Esophagus squamous epithelium (tissue), 4 donors: ENCODE data around the gene MCUR1.
"Not testable (repeated sequence)": the region's sequence is repeated elsewhere in the genome, so short reads cannot be mapped to it uniquely, and the experiment has no call there.

ENCODE experiments used
- CTCF ChIP-seq, 6 experiments: fragments of 450-650 bp in 4 of 6; fragments of 200-600 bp in 2 of 6; sonication (generic) in 2 of 6; IDR thresholded peaks; one replicate each; pipeline ENCODE4 v1.5.1; 2016 to 2019; ENCODE audit warnings: antibody characterized with exemption in 6 of 6, mild to moderate bottlenecking in 4 of 6, moderate library complexity in 4 of 6
- POLR2A ChIP-seq, 4 donors: fragments of 450-650 bp; IDR thresholded peaks; one replicate each; pipeline ENCODE4 v1.6.1; 2017; ENCODE audit warnings: antibody characterized with exemption in 4 of 4, mild to moderate bottlenecking in 4 of 4, moderate library complexity in 3 of 4

- not testable (repeated sequence) for TF ChIP-seq POLR2A, CTCF (IDR thresholded peaks at IDR 0.05)
Measured at GRCh38 chr6:13772358-13773030, 41.9 kb downstream of the MCUR1 start.
